Measurements from ENCODE around the gene CNOT3.
"Not testable (repeated sequence)": the region's sequence is repeated elsewhere in the genome, so short reads cannot be mapped to it uniquely, and the experiment has no call there.

CNOT3 gene

GRCh38 chr19:54162884-54163283, 25.3 kb downstream of the CNOT3 start:
- peak overlapping the region; percentile 54 for H3K4me3 ChIP-seq (ENCODE audit: control insufficient read depth, low read depth, low read length)
- no peak for TF ChIP-seq CTCF (conservative IDR thresholded peaks at IDR 0.05; ENCODE audit: control insufficient read depth, insufficient read depth, low read depth, low read length)
- DNase-seq (ENCODE audit: low read depth): no peak

- no peak for TF ChIP-seq CTCF (conservative IDR thresholded peaks at IDR 0.05; ENCODE audit: control insufficient read depth, insufficient read depth, low read depth, low read length)
- H3K4me3 ChIP-seq (ENCODE audit: control insufficient read depth, low read depth, low read length): no peak overlapping the region
- DNase-seq (ENCODE audit: low read depth): no peak
Observed at GRCh38 chr19:54164369-54165068, 27.0 kb downstream of the CNOT3 start.

GRCh38 chr19:54165222-54165621, 27.7 kb downstream of the CNOT3 start:
- no peak for TF ChIP-seq CTCF (conservative IDR thresholded peaks at IDR 0.05; ENCODE audit: control insufficient read depth, insufficient read depth, low read depth, low read length)
- no peak for DNase-seq (ENCODE audit: low read depth)

GRCh38 chr19:54168174-54168917, 30.8 kb downstream of the CNOT3 start:
- TF ChIP-seq CTCF (conservative IDR thresholded peaks at IDR 0.05; ENCODE audit: control insufficient read depth, insufficient read depth, low read depth, low read length): peak; percentile 82
- H3K4me3 ChIP-seq (ENCODE audit: control insufficient read depth, low read depth, low read length): no peak overlapping the region
- peak; percentile 80 for DNase-seq (ENCODE audit: low read depth)

More at GRCh38 chr19:54165222-54165621, 27.7 kb downstream of the CNOT3 start:
- no peak overlapping the region for H3K4me3 ChIP-seq (ENCODE audit: control insufficient read depth, low read depth, low read length)

GRCh38 chr19:54169149-54169740, 31.7 kb downstream of the CNOT3 start:
- no peak for DNase-seq (ENCODE audit: low read depth)
- TF ChIP-seq CTCF (conservative IDR thresholded peaks at IDR 0.05; ENCODE audit: control insufficient read depth, insufficient read depth, low read depth, low read length): no peak
- no peak overlapping the region for H3K4me3 ChIP-seq (ENCODE audit: control insufficient read depth, low read depth, low read length)

GRCh38 chr19:54171736-54172431, 34.3 kb downstream of the CNOT3 start:
- not testable (repeated sequence) for DNase-seq (ENCODE audit: low read depth); H3K4me3 ChIP-seq (ENCODE audit: control insufficient read depth, low read depth, low read length)
